Keratinocyte (primary cell): ENCODE measurements around the gene EFCAB8. TPM values are rescaled to one million over a fixed set of nuclear protein-coding genes. Genes with fewer than 3 reads are reported as not detected.

Experiments
- DNase-seq: peaks from one replicate; pipeline ENCODE4 v3.0.0-alpha.2; 2011; ENCODE audit warnings: low read depth, missing footprints, low spot score
- FAIRE-seq: peaks from 2 replicates; lab custom pipeline; 2011; peaks lifted over from hg19 to GRCh38; lab: Jason Lieb, UNC
- H2AFZ ChIP-seq: 2 replicates; pipeline ENCODE4 v1.6.0; 2012; ENCODE audit warnings: low read length, control low read depth, inconsistent platforms; ENCODE audit not compliant: control insufficient read depth
- H3K27ac ChIP-seq: 2 replicates; pipeline ENCODE4 v1.5.1; 2011; ENCODE audit warnings: low read length; ENCODE audit not compliant: control insufficient read depth, insufficient read depth
- H3K27me3 ChIP-seq: 3 replicates; pipeline ENCODE4 v1.6.0; 2011; ENCODE audit warnings: low read length; ENCODE audit not compliant: control insufficient read depth, insufficient read depth; ENCODE audit errors: extremely low read depth
- H3K36me3 ChIP-seq, 2 experiments: 2 replicates in 1 of 2; 3 replicates in 1 of 2; pipeline ENCODE4 v1.5.1; 2011; ENCODE audit warnings: low read length in 2 of 2, mild to moderate bottlenecking in 1 of 2; ENCODE audit not compliant: control insufficient read depth in 2 of 2, insufficient read depth in 2 of 2; ENCODE audit errors: extremely low read depth in 1 of 2
- H3K4me1 ChIP-seq: 3 replicates; pipeline ENCODE4 v1.5.1; 2011; ENCODE audit warnings: low read length; ENCODE audit not compliant: control insufficient read depth, insufficient read depth; ENCODE audit errors: extremely low read depth
- H3K4me2 ChIP-seq: 3 replicates; pipeline ENCODE4 v1.6.0; 2011; ENCODE audit warnings: low read depth, low read length; ENCODE audit not compliant: control insufficient read depth, insufficient read depth; ENCODE audit errors: extremely low read depth
- H3K4me3 ChIP-seq, 3 experiments: fragments of 200-600 bp in 1 of 3; sonication (generic) in 1 of 3; 2 replicates in 2 of 3; 3 replicates in 1 of 3; pipeline ENCODE4 v1.5.1; 2011 to 2016; ENCODE audit warnings: low read length in 3 of 3, mild to moderate bottlenecking in 3 of 3, control low read depth in 2 of 3, inconsistent platforms in 1 of 3, low read depth in 1 of 3, mixed read lengths in 1 of 3, mixed run types in 1 of 3, moderate library complexity in 1 of 3; ENCODE audit not compliant: control insufficient read depth in 2 of 3, insufficient read depth in 2 of 3; ENCODE audit errors: extremely low read depth in 1 of 3
- H3K79me2 ChIP-seq: 2 replicates; pipeline ENCODE4 v1.6.0; 2012; ENCODE audit warnings: low read length; ENCODE audit not compliant: control insufficient read depth, insufficient read depth
- H3K9ac ChIP-seq: 3 replicates; pipeline ENCODE4 v1.6.0; 2011; ENCODE audit warnings: low read length; ENCODE audit not compliant: control insufficient read depth, insufficient read depth; ENCODE audit errors: extremely low read depth
- H3K9me1 ChIP-seq: 3 replicates; pipeline ENCODE4 v1.6.0; 2011; ENCODE audit warnings: low read length; ENCODE audit not compliant: control insufficient read depth, insufficient read depth; ENCODE audit errors: extremely low read depth
- H3K9me3 ChIP-seq: 2 replicates; pipeline ENCODE4 v1.5.1; 2012; ENCODE audit warnings: low read depth, low read length; ENCODE audit not compliant: control insufficient read depth
- H4K20me1 ChIP-seq: 3 replicates; pipeline ENCODE4 v1.6.0; 2011; ENCODE audit warnings: low read length; ENCODE audit not compliant: control insufficient read depth, insufficient read depth; ENCODE audit errors: extremely low read depth
- EZH2 ChIP-seq: IDR thresholded peaks from one replicate; pipeline ENCODE4 v1.6.1; 2012; ENCODE audit warnings: inconsistent platforms, mild to moderate bottlenecking, low read length, moderate library complexity
- dilution Hi-C: fragments of 300-500 bp; cut with MboI; formaldehyde crosslinking; loops from one replicate; pipeline ENCODE4 v1.7.0; 2020; ENCODE audit warnings: low sequenced_read_pairs; ENCODE audit not compliant: extremely low pct_ligation_motif_present
- polyA plus RNA-seq, 5 experiments: library from polyadenylated mRNA; depleted of rRNA in 3 of 5; stranded (reverse) in 3 of 5; stranded (forward) in 1 of 5; unstranded in 1 of 5; fragments of >200 nt; gene quantifications; 1 replicate in 1 of 5; 2 replicates in 3 of 5; 3 replicates in 1 of 5; pipeline versions ENCODE4 v1.2.1 to v1.2.3, GENCODE V29; 2011 to 2012; ENCODE audit warnings: missing spikeins in 2 of 5, low read depth in 1 of 5, low replicate concordance in 1 of 5
- TF ChIP-seq, protein P1 (sequence below), 3 experiments: IDR thresholded peaks in 1 of 3; conservative IDR thresholded peaks in 1 of 3; optimal IDR thresholded peaks in 1 of 3; 2 replicates in 2 of 3; 3 replicates in 1 of 3; pipeline versions ENCODE3 to v1.5.1; 2011; ENCODE audit warnings: low read length in 3 of 3, mild to moderate bottlenecking in 3 of 3, moderate library complexity in 2 of 3, control low read depth in 1 of 3, inconsistent platforms in 1 of 3; ENCODE audit not compliant: insufficient read depth in 2 of 3; ENCODE audit errors: extremely low read depth in 1 of 3

Gene EFCAB8
- polyA plus RNA-seq, 1 donor (not counting 4 experiments of a cell fraction or from before 2014, with no cell fraction given) = 0.03 TPM

DNA sequence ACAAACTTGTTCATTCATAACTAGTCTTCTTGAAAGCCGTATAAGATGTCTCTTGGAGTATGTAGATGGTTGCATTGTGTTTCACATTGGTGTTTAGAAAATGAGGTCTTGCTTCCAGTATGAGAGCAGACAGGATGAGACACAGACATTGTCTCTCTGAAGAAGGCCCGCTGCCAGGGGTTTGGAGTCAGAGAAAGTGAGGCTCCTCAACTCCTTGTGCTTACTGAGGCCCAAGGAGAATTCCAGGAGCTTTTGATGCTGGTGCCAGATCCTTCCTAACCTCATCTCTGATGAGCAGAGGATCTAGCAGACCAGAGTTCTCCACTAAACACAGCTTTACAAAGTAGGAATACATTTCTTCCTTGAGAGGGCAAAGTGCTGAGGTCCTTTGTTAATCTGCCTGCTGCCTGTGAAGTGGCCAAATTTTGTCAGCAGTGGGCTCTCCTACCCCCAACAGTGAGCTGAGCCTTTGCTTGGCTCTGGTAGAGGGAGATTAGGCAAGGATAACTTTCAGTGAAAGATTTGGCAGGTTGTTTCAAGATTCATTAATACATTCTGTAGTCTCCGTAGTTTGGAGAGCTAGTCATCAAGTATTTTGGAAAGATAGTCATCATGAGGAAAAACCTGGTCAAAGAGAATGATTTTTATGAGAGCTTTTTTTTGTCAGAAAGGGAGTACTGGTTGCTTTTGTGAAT lies 29.3 kb upstream of the EFCAB8 start:
- no peak for FAIRE-seq
- peaks cover 11% of the 10 kb centered on the region for H4K20me1 ChIP-seq
- H2AFZ ChIP-seq = no peak overlapping the region
- no peak overlapping the region for H3K9ac ChIP-seq
- peaks cover 7 to 34% of the 10 kb centered on the region in 2 experiments for H3K36me3 ChIP-seq
- no peak overlapping the region for H3K4me3 ChIP-seq
- no peak overlapping the region for H3K27ac ChIP-seq
- no peaks in the 10 kb centered on the region for H3K4me1 ChIP-seq
- no peak overlapping the region for H3K4me2 ChIP-seq
- peaks cover 2% of the 10 kb centered on the region for H3K9me1 ChIP-seq
- no peaks in the 10 kb centered on the region for H3K27me3 ChIP-seq
- H3K79me2 ChIP-seq = peaks cover 89% of the 10 kb centered on the region
- no peaks in the 10 kb centered on the region for H3K9me3 ChIP-seq
- no peak for DNase-seq
- dilution Hi-C loops = no loop called here
- no peak for TF ChIP-seq EZH2
- TF ChIP-seq, protein P1, sequence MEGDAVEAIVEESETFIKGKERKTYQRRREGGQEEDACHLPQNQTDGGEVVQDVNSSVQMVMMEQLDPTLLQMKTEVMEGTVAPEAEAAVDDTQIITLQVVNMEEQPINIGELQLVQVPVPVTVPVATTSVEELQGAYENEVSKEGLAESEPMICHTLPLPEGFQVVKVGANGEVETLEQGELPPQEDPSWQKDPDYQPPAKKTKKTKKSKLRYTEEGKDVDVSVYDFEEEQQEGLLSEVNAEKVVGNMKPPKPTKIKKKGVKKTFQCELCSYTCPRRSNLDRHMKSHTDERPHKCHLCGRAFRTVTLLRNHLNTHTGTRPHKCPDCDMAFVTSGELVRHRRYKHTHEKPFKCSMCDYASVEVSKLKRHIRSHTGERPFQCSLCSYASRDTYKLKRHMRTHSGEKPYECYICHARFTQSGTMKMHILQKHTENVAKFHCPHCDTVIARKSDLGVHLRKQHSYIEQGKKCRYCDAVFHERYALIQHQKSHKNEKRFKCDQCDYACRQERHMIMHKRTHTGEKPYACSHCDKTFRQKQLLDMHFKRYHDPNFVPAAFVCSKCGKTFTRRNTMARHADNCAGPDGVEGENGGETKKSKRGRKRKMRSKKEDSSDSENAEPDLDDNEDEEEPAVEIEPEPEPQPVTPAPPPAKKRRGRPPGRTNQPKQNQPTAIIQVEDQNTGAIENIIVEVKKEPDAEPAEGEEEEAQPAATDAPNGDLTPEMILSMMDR (optimal IDR thresholded peaks at IDR 0.05 in 1 of 3, IDR thresholded peaks at IDR 0.05 in 1 of 3, conservative IDR thresholded peaks at IDR 0.05 in 1 of 3; ENCODE audit: extremely low read depth in 1 of 3, insufficient read depth in 2 of 3, low read length in 3 of 3) = no peak

GRCh38 chr20:32830437-32830836 lies 28.3 kb upstream of the EFCAB8 start:
- TF ChIP-seq, protein P1 (optimal IDR thresholded peaks at IDR 0.05 in 1 of 3, IDR thresholded peaks at IDR 0.05 in 1 of 3, conservative IDR thresholded peaks at IDR 0.05 in 1 of 3; ENCODE audit: extremely low read depth in 1 of 3, insufficient read depth in 2 of 3, low read length in 3 of 3) = no peak
- no peak for TF ChIP-seq EZH2
- Histone ChIP-seq H2AFZ (no peak overlapping the region), H3K4me2 (no peak overlapping the region), H3K9me1 (peaks cover 2% of the 10 kb centered on the region), H3K4me1 (no peaks in the 10 kb centered on the region), H3K36me3 (peaks cover 7 to 34% of the 10 kb centered on the region in 2 experiments), H3K79me2 (peaks cover 84% of the 10 kb centered on the region), H4K20me1 (peaks cover 11% of the 10 kb centered on the region), H3K27ac (no peak overlapping the region), H3K4me3 (no peak overlapping the region), H3K9ac (no peak overlapping the region), H3K27me3 (no peaks in the 10 kb centered on the region), H3K9me3 (no peaks in the 10 kb centered on the region)
- no peak for FAIRE-seq
- no peak for DNase-seq
- dilution Hi-C loops = no loop called here
